Keratinocyte (primary cell): ENCODE measurements around the gene OR10A4. TPM values are rescaled to one million over a fixed set of nuclear protein-coding genes. Genes with fewer than 3 reads are reported as not detected.

Source experiments
- DNase-seq: peaks from one replicate; pipeline ENCODE4 v3.0.0-alpha.2; 2011; ENCODE audit warnings: low read depth, missing footprints, low spot score
- FAIRE-seq: peaks from 2 replicates; lab custom pipeline; 2011; peaks lifted over from hg19 to GRCh38; lab: Jason Lieb, UNC
- H2AFZ ChIP-seq: 2 replicates; pipeline ENCODE4 v1.6.0; 2012; ENCODE audit warnings: low read length, control low read depth, inconsistent platforms; ENCODE audit not compliant: control insufficient read depth
- H3K27ac ChIP-seq: 2 replicates; pipeline ENCODE4 v1.5.1; 2011; ENCODE audit warnings: low read length; ENCODE audit not compliant: control insufficient read depth, insufficient read depth
- H3K27me3 ChIP-seq: 3 replicates; pipeline ENCODE4 v1.6.0; 2011; ENCODE audit warnings: low read length; ENCODE audit not compliant: control insufficient read depth, insufficient read depth; ENCODE audit errors: extremely low read depth
- H3K36me3 ChIP-seq, 2 experiments: 2 replicates in 1 of 2; 3 replicates in 1 of 2; pipeline ENCODE4 v1.5.1; 2011; ENCODE audit warnings: low read length in 2 of 2, mild to moderate bottlenecking in 1 of 2; ENCODE audit not compliant: control insufficient read depth in 2 of 2, insufficient read depth in 2 of 2; ENCODE audit errors: extremely low read depth in 1 of 2
- H3K4me1 ChIP-seq: 3 replicates; pipeline ENCODE4 v1.5.1; 2011; ENCODE audit warnings: low read length; ENCODE audit not compliant: control insufficient read depth, insufficient read depth; ENCODE audit errors: extremely low read depth
- H3K4me2 ChIP-seq: 3 replicates; pipeline ENCODE4 v1.6.0; 2011; ENCODE audit warnings: low read depth, low read length; ENCODE audit not compliant: control insufficient read depth, insufficient read depth; ENCODE audit errors: extremely low read depth
- H3K4me3 ChIP-seq, 3 experiments: fragments of 200-600 bp in 1 of 3; sonication (generic) in 1 of 3; 2 replicates in 2 of 3; 3 replicates in 1 of 3; pipeline ENCODE4 v1.5.1; 2011 to 2016; ENCODE audit warnings: low read length in 3 of 3, mild to moderate bottlenecking in 3 of 3, control low read depth in 2 of 3, inconsistent platforms in 1 of 3, low read depth in 1 of 3, mixed read lengths in 1 of 3, mixed run types in 1 of 3, moderate library complexity in 1 of 3; ENCODE audit not compliant: control insufficient read depth in 2 of 3, insufficient read depth in 2 of 3; ENCODE audit errors: extremely low read depth in 1 of 3
- H3K79me2 ChIP-seq: 2 replicates; pipeline ENCODE4 v1.6.0; 2012; ENCODE audit warnings: low read length; ENCODE audit not compliant: control insufficient read depth, insufficient read depth
- H3K9ac ChIP-seq: 3 replicates; pipeline ENCODE4 v1.6.0; 2011; ENCODE audit warnings: low read length; ENCODE audit not compliant: control insufficient read depth, insufficient read depth; ENCODE audit errors: extremely low read depth
- H3K9me1 ChIP-seq: 3 replicates; pipeline ENCODE4 v1.6.0; 2011; ENCODE audit warnings: low read length; ENCODE audit not compliant: control insufficient read depth, insufficient read depth; ENCODE audit errors: extremely low read depth
- H3K9me3 ChIP-seq: 2 replicates; pipeline ENCODE4 v1.5.1; 2012; ENCODE audit warnings: low read depth, low read length; ENCODE audit not compliant: control insufficient read depth
- H4K20me1 ChIP-seq: 3 replicates; pipeline ENCODE4 v1.6.0; 2011; ENCODE audit warnings: low read length; ENCODE audit not compliant: control insufficient read depth, insufficient read depth; ENCODE audit errors: extremely low read depth
- EZH2 ChIP-seq: IDR thresholded peaks from one replicate; pipeline ENCODE4 v1.6.1; 2012; ENCODE audit warnings: inconsistent platforms, mild to moderate bottlenecking, low read length, moderate library complexity
- dilution Hi-C: fragments of 300-500 bp; cut with MboI; formaldehyde crosslinking; loops from one replicate; pipeline ENCODE4 v1.7.0; 2020; ENCODE audit warnings: low sequenced_read_pairs; ENCODE audit not compliant: extremely low pct_ligation_motif_present
- polyA plus RNA-seq, 5 experiments: library from polyadenylated mRNA; depleted of rRNA in 3 of 5; stranded (reverse) in 3 of 5; stranded (forward) in 1 of 5; unstranded in 1 of 5; fragments of >200 nt; gene quantifications; 1 replicate in 1 of 5; 2 replicates in 3 of 5; 3 replicates in 1 of 5; pipeline versions ENCODE4 v1.2.1 to v1.2.3, GENCODE V29; 2011 to 2012; ENCODE audit warnings: missing spikeins in 2 of 5, low read depth in 1 of 5, low replicate concordance in 1 of 5
- TF ChIP-seq, protein P1 (sequence below), 3 experiments: IDR thresholded peaks in 1 of 3; conservative IDR thresholded peaks in 1 of 3; optimal IDR thresholded peaks in 1 of 3; 2 replicates in 2 of 3; 3 replicates in 1 of 3; pipeline versions ENCODE3 to v1.5.1; 2011; ENCODE audit warnings: low read length in 3 of 3, mild to moderate bottlenecking in 3 of 3, moderate library complexity in 2 of 3, control low read depth in 1 of 3, inconsistent platforms in 1 of 3; ENCODE audit not compliant: insufficient read depth in 2 of 3; ENCODE audit errors: extremely low read depth in 1 of 3

Gene OR10A4
- polyA plus RNA-seq, 1 donor (not counting 4 experiments of a cell fraction or from before 2014, with no cell fraction given): not detected

DNA sequence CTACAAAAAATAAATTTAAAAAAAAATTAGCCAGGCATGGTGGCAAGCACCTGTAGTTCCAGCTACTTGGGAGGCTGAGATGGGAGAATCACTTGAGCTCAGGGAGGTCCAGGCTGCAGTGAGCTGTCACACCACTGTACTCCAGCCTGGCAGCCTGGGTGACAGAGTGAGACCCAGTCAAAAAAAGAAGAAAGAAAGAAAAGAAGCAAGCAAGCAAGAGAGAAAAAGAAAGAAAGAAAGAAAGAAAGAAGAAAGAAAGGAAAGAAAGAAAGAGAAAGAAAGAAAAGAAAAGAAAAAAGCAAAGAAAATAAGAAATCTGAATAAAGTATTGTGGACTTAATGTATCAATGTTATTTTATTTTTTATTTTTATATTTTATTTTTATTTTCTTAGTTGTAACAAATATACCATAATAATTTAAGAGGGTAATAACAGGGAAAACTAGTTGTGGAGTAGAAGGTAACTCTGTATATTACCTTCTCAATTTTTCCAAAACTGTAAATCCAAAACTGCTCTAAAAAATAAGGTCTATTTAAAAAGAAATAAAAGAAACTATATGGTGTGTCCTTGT, 48.7 kb downstream of the OR10A4 start:
- H3K4me3 ChIP-seq: no peak overlapping the region
- no peaks in the 10 kb centered on the region for H3K9me1 ChIP-seq
- no peak overlapping the region for H3K27ac ChIP-seq
- no peaks in the 10 kb centered on the region for H3K36me3 ChIP-seq
- no peak overlapping the region for H3K4me2 ChIP-seq
- no peaks in the 10 kb centered on the region for H4K20me1 ChIP-seq
- H3K27me3 ChIP-seq: no peaks in the 10 kb centered on the region
- H3K79me2 ChIP-seq: peaks cover 5% of the 10 kb centered on the region
- dilution Hi-C loops: no loop called here
- DNase-seq (no peak), FAIRE-seq (no peak)
- TF ChIP-seq EZH2: no peak
- TF ChIP-seq, protein P1, sequence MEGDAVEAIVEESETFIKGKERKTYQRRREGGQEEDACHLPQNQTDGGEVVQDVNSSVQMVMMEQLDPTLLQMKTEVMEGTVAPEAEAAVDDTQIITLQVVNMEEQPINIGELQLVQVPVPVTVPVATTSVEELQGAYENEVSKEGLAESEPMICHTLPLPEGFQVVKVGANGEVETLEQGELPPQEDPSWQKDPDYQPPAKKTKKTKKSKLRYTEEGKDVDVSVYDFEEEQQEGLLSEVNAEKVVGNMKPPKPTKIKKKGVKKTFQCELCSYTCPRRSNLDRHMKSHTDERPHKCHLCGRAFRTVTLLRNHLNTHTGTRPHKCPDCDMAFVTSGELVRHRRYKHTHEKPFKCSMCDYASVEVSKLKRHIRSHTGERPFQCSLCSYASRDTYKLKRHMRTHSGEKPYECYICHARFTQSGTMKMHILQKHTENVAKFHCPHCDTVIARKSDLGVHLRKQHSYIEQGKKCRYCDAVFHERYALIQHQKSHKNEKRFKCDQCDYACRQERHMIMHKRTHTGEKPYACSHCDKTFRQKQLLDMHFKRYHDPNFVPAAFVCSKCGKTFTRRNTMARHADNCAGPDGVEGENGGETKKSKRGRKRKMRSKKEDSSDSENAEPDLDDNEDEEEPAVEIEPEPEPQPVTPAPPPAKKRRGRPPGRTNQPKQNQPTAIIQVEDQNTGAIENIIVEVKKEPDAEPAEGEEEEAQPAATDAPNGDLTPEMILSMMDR (optimal IDR thresholded peaks at IDR 0.05 in 1 of 3, IDR thresholded peaks at IDR 0.05 in 1 of 3, conservative IDR thresholded peaks at IDR 0.05 in 1 of 3; ENCODE audit: extremely low read depth in 1 of 3, insufficient read depth in 2 of 3, low read length in 3 of 3): no peak
- H2AFZ ChIP-seq: no peak overlapping the region
- no peaks in the 10 kb centered on the region for H3K9me3 ChIP-seq
- no peak overlapping the region for H3K9ac ChIP-seq
- peaks cover 3% of the 10 kb centered on the region for H3K4me1 ChIP-seq

DNA sequence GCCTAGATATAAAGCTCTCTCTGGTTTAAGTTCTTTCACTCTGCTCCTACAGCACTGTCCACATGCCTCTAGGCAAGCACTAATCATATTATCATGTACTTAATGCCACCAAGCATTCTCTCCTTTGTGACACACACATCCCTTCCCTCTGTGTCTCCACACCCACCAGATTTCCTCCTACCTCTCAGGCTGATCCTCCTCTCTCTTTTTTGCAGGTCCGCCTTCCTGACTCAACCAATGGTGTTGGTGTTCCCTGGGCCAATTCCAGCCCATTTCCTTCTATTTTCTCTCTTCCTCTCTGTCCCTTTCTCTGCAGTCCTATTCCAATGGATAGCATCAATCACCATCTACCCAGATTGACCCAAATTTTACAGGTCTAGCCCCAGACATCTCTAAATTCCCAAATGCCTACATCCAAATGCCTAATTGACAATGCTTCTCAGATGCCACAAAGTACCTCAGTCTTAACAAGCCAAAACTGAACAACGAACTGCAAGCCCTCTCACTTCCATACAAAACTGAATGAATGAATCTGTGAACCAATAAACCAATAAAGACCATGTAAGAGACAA, 49.3 kb downstream of the OR10A4 start:
- peaks cover 5% of the 10 kb centered on the region for H3K79me2 ChIP-seq
- peaks cover 3% of the 10 kb centered on the region for H3K4me1 ChIP-seq
- H3K4me2 ChIP-seq: peak overlapping the region; percentile 86
- no peaks in the 10 kb centered on the region for H3K36me3 ChIP-seq
- FAIRE-seq (peak; percentile 23), DNase-seq (no peak)
- H3K9me3 ChIP-seq: no peaks in the 10 kb centered on the region
- no peak overlapping the region for H3K27ac ChIP-seq
- no peak for TF ChIP-seq EZH2
- TF ChIP-seq, protein P1 (optimal IDR thresholded peaks at IDR 0.05 in 1 of 3, IDR thresholded peaks at IDR 0.05 in 1 of 3, conservative IDR thresholded peaks at IDR 0.05 in 1 of 3; ENCODE audit: extremely low read depth in 1 of 3, insufficient read depth in 2 of 3, low read length in 3 of 3): no peak
- dilution Hi-C loops: no loop called here
- H4K20me1 ChIP-seq: no peaks in the 10 kb centered on the region
- H3K9ac ChIP-seq: no peak overlapping the region
- H2AFZ ChIP-seq: peak overlapping the region; percentile 96
- H3K9me1 ChIP-seq: no peaks in the 10 kb centered on the region
- peak overlapping the region; percentile 56 to 82 (median 67) for H3K4me3 ChIP-seq
- no peaks in the 10 kb centered on the region for H3K27me3 ChIP-seq
